Spleen (tissue), 7 donors: Measurements from ENCODE around the gene MSMP.

Experiments used
- POLR2A ChIP-seq, 3 donors: fragments of 450-650 bp; IDR thresholded peaks; one replicate each; pipeline ENCODE4 v1.5.1; 2017; ENCODE audit warnings: antibody characterized with exemption in 3 of 3, mild to moderate bottlenecking in 1 of 3
- TF ChIP-seq, protein P1 (sequence below), 11 experiments: fragments of 200-600 bp in 7 of 11; fragments of 450-650 bp in 4 of 11; sonication (generic) in 4 of 11; IDR thresholded peaks in 8 of 11; conservative IDR thresholded peaks in 3 of 11; 1 replicate in 7 of 11; 2 replicates in 4 of 11; pipeline versions ENCODE4 v1.4.0 to v1.8.0; 2016 to 2021; ENCODE audit warnings: antibody characterized with exemption in 11 of 11, inconsistent platforms in 4 of 11, mild to moderate bottlenecking in 1 of 11
- donor health status: DM: no; HTN: no; CAD: no; lungs with moderate emphysema.
- donor health status: DM: no; HTN: no; CAD: no.
- donor health status: DM: no; HTN: no; CAD: no.

DNA sequence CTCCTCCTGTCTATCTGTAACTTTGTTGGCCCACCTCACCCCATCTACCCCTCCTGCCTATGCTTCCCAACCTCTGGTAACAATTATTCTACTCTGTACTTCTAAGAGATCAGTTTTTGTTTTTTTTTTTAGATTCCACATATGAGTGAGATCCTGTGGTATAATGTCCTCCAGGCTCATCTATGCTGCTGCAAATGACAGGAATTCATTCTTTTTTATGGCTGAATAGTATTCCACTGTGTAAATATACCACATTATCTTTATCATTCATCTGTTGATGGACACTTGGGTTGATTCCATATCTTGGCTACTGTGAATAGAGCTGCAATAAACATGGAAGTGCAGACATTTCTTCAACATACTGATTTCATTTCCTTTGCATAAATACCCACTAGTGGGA lies 29.3 kb upstream of the MSMP start:
- TF ChIP-seq, protein P1, sequence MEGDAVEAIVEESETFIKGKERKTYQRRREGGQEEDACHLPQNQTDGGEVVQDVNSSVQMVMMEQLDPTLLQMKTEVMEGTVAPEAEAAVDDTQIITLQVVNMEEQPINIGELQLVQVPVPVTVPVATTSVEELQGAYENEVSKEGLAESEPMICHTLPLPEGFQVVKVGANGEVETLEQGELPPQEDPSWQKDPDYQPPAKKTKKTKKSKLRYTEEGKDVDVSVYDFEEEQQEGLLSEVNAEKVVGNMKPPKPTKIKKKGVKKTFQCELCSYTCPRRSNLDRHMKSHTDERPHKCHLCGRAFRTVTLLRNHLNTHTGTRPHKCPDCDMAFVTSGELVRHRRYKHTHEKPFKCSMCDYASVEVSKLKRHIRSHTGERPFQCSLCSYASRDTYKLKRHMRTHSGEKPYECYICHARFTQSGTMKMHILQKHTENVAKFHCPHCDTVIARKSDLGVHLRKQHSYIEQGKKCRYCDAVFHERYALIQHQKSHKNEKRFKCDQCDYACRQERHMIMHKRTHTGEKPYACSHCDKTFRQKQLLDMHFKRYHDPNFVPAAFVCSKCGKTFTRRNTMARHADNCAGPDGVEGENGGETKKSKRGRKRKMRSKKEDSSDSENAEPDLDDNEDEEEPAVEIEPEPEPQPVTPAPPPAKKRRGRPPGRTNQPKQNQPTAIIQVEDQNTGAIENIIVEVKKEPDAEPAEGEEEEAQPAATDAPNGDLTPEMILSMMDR (IDR thresholded peaks at IDR 0.05 in 8 of 11, conservative IDR thresholded peaks at IDR 0.05 in 3 of 11) = no peak
- no peak for TF ChIP-seq POLR2A (IDR thresholded peaks at IDR 0.05)
